Left lobe of liver (tissue), 2 donors: ENCODE data around the gene TAF1. TPM values are rescaled to one million over a fixed set of nuclear protein-coding genes. Genes with fewer than 3 reads are reported as not detected.
"Not testable (repeated sequence)": the region's sequence is repeated elsewhere in the genome, so short reads cannot be mapped to it uniquely, and the experiment has no call there.

Source experiments
- ATAC-seq: fragments of 200-7000 bp; cut with Tn5 transposase; one replicate; pipeline ENCODE4 v1.9.1; 2020; ENCODE audit warnings: mild to moderate bottlenecking, moderate library complexity
- DNase-seq: peaks from one replicate; pipeline ENCODE4 v3.0.0-alpha.2; 2020; ENCODE audit warnings: low spot score
- total RNA-seq: library from RNA; stranded (reverse); gene quantifications from one replicate; pipeline ENCODE4 v1.2.1, GENCODE V29; 2021
- donor health status: DM: no; HTN: no; CAD: no; lungs with moderate emphysema.
- donor health status: DM: no; HTN: yes; CAD: no.

The TAF1 gene
- total RNA-seq, 1 donor from 2014 or later: 13.2 TPM

GRCh38 chrX:71504346-71504745 is 138.2 kb downstream of the TAF1 start:
- no peak for ATAC-seq

GRCh38 chrX:71509289-71509688 is 143.1 kb downstream of the TAF1 start:
- ATAC-seq (no peak), DNase-seq (no peak)

More at GRCh38 chrX:71504346-71504745, 138.2 kb downstream of the TAF1 start:
- DNase-seq: no peak

GRCh38 chrX:71510161-71510560 is 144.0 kb downstream of the TAF1 start:
- ATAC-seq (no peak), DNase-seq (no peak)

GRCh38 chrX:71513731-71514130 is 147.6 kb downstream of the TAF1 start:
- not testable (repeated sequence) for ATAC-seq, DNase-seq

GRCh38 chrX:71514367-71515037 is 148.3 kb downstream of the TAF1 start:
- ATAC-seq: no peak
- no peak for DNase-seq

- DNase-seq (no peak), ATAC-seq (no peak)
Measured at GRCh38 chrX:71515038-71515396, 148.9 kb downstream of the TAF1 start.

Other genes starting within 250 kb of the TAF1 start
- 9.6 TPM for gene MED12, start 247.8 kb upstream of the TAF1 start, total RNA-seq
- gene NLGN3, start 221.5 kb upstream of the TAF1 start, total RNA-seq: 0.20 TPM
- gene GJB1, start 143.1 kb upstream of the TAF1 start, total RNA-seq: 255 TPM
- 14.8 TPM for gene ZMYM3, start 112.2 kb upstream of the TAF1 start, total RNA-seq
- gene NONO, start 82.7 kb upstream of the TAF1 start, total RNA-seq: 86.8 TPM
- 1.0 TPM for gene ITGB1BP2, start 64.6 kb upstream of the TAF1 start, total RNA-seq
- 39.5 TPM for gene OGT, start 166.7 kb downstream of the TAF1 start, total RNA-seq
- gene GCNA, start 212.1 kb downstream of the TAF1 start, total RNA-seq: 0.83 TPM